D721Med (cell line): ENCODE results near the gene EEIG1.

Source experiments
- DNase-seq: peaks from one replicate; pipeline ENCODE4 v3.0.0; 2011; ENCODE audit warnings: low spot score; ENCODE audit not compliant: insufficient read length
- FAIRE-seq: peaks from 2 replicates; lab custom pipeline; 2011; peaks lifted over from hg19 to GRCh38; lab: Jason Lieb, UNC
- TF ChIP-seq, protein P1 (sequence below): IDR thresholded peaks from 2 replicates; pipeline ENCODE4 v1.5.1; 2012; ENCODE audit warnings: mild to moderate bottlenecking, control low read depth; ENCODE audit not compliant: insufficient read depth; ENCODE audit errors: missing control alignments

EEIG1 gene

GRCh38 chr9:127970401-127971313, 10.1 kb downstream of the EEIG1 start:
- FAIRE-seq = no peak
- TF ChIP-seq, protein P1, sequence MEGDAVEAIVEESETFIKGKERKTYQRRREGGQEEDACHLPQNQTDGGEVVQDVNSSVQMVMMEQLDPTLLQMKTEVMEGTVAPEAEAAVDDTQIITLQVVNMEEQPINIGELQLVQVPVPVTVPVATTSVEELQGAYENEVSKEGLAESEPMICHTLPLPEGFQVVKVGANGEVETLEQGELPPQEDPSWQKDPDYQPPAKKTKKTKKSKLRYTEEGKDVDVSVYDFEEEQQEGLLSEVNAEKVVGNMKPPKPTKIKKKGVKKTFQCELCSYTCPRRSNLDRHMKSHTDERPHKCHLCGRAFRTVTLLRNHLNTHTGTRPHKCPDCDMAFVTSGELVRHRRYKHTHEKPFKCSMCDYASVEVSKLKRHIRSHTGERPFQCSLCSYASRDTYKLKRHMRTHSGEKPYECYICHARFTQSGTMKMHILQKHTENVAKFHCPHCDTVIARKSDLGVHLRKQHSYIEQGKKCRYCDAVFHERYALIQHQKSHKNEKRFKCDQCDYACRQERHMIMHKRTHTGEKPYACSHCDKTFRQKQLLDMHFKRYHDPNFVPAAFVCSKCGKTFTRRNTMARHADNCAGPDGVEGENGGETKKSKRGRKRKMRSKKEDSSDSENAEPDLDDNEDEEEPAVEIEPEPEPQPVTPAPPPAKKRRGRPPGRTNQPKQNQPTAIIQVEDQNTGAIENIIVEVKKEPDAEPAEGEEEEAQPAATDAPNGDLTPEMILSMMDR = no peak
- no peak for DNase-seq

- DNase-seq (no peak), FAIRE-seq (no peak)
- TF ChIP-seq, protein P1 = no peak
Measured at GRCh38 chr9:127968700-127969383, 11.9 kb downstream of the EEIG1 start.

GRCh38 chr9:127968042-127968441, 12.7 kb downstream of the EEIG1 start:
- FAIRE-seq (no peak), DNase-seq (no peak)
- TF ChIP-seq, protein P1 = no peak

DNA sequence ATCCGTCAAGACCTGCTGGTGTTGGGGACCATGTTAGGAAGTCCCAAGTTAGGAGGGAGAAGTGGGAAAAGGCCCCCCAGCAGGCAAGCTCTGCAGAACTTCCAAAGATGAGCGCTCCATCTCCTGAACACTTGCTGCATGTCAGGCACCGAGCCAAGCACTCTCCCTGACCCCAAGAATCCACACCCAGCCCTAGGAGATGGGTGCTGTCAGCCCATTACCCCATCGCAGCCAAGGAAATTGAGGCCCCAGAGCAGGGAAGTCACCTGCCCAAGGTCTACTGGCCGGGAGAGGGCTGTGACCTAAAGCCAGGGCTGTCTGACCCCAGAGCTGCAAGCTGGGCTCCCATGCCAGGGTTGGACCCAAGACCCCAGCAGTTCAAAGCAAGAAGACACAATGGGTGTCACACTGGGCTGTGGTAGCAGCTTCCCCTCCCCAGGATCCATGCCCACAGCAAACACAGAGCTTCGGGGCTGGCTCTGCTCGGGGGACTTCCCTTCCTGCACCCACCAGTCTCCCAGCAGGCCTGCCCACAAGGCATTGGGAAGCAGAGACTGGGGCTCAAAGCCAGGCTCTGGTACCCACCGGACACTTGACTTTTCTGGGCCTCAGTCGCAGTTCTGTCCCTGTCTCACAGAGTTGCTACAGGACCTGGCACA, 13.5 kb downstream of the EEIG1 start:
- FAIRE-seq = no peak
- TF ChIP-seq, protein P1 = no peak

GRCh38 chr9:127966416-127967150, 14.2 kb downstream of the EEIG1 start:
- DNase-seq = no peak
- TF ChIP-seq, protein P1 = no peak
- no peak for FAIRE-seq

More for the DNA sequence above, 13.5 kb downstream of the EEIG1 start:
- no peak for DNase-seq

DNA sequence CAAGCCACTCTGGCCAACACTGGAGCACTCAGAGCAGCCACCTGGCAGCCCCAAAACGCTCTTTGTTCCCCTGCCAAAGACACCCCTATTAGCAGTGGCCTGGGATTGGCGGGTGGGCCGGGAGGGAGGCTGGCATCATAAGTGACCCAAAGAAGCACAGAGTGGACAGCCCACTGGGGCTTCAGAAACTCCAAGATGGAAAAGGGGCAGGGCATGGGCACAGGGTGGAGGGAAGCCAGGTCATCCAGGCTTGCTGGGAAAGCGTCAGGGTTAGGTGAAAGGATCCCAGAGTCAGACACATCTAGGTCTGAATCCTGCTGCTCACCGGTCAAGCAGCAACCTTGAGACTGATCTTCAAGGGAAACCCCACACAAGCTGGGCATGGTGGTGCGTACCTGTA, 14.8 kb downstream of the EEIG1 start:
- TF ChIP-seq, protein P1 = no peak
- no peak for FAIRE-seq
- DNase-seq = no peak
